ENCODE measurements around the gene NFIA. TPM values are rescaled to one million over a fixed set of nuclear protein-coding genes. Genes with fewer than 3 reads are reported as not detected.

Gene NFIA
- total and polyA plus RNA-seq, 2 of the 13 experiments (the other 11 are each of a cell fraction or from before 2014, with no cell fraction given): 14.7 to 28.5 TPM

DNA sequence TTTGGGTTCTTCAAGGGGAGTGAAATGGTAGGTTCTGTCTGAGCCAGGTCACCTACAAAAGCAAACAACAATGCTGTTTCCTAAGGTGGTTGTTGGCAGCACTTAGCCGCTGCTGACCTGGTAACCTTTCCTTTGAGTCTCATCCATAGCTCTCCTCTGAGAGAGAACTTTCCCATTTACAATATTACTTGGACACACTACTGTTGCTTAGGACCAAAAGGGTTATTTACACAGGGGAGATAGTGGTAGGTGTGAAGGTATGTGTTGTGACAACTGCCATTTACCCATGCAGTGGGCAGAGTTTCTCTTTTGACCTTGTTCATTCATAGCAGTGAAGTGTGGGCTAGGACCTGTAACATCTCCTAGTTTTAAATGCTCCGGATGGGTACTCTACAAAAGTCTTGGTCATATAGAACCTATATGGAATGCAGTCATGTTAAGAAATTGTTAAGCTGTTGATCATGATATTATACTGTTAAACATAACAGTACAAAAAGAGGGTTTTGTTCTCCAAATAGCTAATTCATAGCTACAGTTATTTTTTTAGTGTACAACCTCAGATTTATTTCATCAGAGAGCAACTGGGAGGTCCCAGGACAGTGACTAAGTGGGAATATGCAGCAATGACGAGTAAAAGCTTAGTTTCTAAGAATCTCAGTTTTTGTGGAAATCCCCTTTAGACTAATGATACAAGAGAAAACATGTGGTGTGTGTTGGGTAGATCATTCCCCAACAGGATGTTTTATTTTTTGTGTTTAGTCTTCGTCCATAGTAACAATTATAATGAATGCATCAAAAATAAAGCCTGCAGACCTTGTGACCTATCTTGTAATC, 219.7 kb downstream of the NFIA start (continued):
- no peak for TF ChIP-seq ARNT2 (CRISPR knock-in tag; IDR thresholded peaks at IDR 0.05; ENCODE audit: low read depth)
- TF ChIP-seq, protein P1, sequence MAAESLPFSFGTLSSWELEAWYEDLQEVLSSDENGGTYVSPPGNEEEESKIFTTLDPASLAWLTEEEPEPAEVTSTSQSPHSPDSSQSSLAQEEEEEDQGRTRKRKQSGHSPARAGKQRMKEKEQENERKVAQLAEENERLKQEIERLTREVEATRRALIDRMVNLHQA (CRISPR knock-in tag; IDR thresholded peaks at IDR 0.05): no peak
- TF ChIP-seq KAT2B (IDR thresholded peaks at IDR 0.05; ENCODE audit: borderline replicate concordance, low read depth, low read length): no peak
- TF ChIP-seq NR3C1 (CRISPR knock-in tag; IDR thresholded peaks at IDR 0.05): no peak
- TF ChIP-seq, protein P2, sequence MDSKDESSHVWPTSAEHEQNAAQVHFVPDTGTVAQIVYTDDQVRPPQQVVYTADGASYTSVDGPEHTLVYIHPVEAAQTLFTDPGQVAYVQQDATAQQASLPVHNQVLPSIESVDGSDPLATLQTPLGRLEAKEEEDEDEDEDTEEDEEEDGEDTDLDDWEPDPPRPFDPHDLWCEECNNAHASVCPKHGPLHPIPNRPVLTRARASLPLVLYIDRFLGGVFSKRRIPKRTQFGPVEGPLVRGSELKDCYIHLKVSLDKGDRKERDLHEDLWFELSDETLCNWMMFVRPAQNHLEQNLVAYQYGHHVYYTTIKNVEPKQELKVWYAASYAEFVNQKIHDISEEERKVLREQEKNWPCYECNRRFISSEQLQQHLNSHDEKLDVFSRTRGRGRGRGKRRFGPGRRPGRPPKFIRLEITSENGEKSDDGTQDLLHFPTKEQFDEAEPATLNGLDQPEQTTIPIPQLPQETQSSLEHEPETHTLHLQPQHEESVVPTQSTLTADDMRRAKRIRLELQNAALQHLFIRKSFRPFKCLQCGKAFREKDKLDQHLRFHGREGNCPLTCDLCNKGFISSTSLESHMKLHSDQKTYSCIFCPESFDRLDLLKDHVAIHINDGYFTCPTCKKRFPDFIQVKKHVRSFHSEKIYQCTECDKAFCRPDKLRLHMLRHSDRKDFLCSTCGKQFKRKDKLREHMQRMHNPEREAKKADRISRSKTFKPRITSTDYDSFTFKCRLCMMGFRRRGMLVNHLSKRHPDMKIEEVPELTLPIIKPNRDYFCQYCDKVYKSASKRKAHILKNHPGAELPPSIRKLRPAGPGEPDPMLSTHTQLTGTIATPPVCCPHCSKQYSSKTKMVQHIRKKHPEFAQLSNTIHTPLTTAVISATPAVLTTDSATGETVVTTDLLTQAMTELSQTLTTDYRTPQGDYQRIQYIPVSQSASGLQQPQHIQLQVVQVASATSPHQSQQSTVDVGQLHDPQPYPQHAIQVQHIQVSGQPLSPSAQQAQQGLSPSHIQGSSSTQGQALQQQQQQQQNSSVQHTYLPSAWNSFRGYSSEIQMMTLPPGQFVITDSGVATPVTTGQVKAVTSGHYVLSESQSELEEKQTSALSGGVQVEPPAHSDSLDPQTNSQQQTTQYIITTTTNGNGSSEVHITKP (CRISPR knock-in tag; IDR thresholded peaks at IDR 0.05; ENCODE audit: low read depth): peak; percentile 61; the same call in 1 of the 2 replicates
- no peak for TF ChIP-seq ZNF547 (CRISPR knock-in tag; IDR thresholded peaks at IDR 0.05)
- TF ChIP-seq RFX1 (IDR thresholded peaks at IDR 0.05): no peak
- no peak for TF ChIP-seq AHR (CRISPR knock-in tag; IDR thresholded peaks at IDR 0.05)
- TF ChIP-seq TCF7L2 (IDR thresholded peaks at IDR 0.05; ENCODE audit: low read depth, low read length): no peak
- no peak for TF ChIP-seq PRMT3 (CRISPR knock-in tag; IDR thresholded peaks at IDR 0.05; ENCODE audit: borderline replicate concordance, low read depth)
- TF ChIP-seq MIER2 (CRISPR knock-in tag; IDR thresholded peaks at IDR 0.05): no peak
- no peak for TF ChIP-seq ZNF589 (CRISPR knock-in tag; conservative IDR thresholded peaks at IDR 0.05)
- TF ChIP-seq CCDC6 (CRISPR knock-in tag; IDR thresholded peaks at IDR 0.05): no peak
- no peak for TF ChIP-seq GPBP1L1 (CRISPR knock-in tag; IDR thresholded peaks at IDR 0.05)
- TF ChIP-seq, protein P3, sequence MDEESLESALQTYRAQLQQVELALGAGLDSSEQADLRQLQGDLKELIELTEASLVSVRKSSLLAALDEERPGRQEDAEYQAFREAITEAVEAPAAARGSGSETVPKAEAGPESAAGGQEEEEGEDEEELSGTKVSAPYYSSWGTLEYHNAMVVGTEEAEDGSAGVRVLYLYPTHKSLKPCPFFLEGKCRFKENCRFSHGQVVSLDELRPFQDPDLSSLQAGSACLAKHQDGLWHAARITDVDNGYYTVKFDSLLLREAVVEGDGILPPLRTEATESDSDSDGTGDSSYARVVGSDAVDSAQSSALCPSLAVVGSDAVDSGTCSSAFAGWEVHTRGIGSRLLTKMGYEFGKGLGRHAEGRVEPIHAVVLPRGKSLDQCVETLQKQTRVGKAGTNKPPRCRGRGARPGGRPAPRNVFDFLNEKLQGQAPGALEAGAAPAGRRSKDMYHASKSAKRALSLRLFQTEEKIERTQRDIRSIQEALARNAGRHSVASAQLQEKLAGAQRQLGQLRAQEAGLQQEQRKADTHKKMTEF (CRISPR knock-in tag; IDR thresholded peaks at IDR 0.05): no peak
- TF ChIP-seq GABPB1 (CRISPR knock-in tag; IDR thresholded peaks at IDR 0.05): no peak
- TF ChIP-seq TARDBP (CRISPR knock-in tag; IDR thresholded peaks at IDR 0.05): no peak
- TF ChIP-seq, protein P4, sequence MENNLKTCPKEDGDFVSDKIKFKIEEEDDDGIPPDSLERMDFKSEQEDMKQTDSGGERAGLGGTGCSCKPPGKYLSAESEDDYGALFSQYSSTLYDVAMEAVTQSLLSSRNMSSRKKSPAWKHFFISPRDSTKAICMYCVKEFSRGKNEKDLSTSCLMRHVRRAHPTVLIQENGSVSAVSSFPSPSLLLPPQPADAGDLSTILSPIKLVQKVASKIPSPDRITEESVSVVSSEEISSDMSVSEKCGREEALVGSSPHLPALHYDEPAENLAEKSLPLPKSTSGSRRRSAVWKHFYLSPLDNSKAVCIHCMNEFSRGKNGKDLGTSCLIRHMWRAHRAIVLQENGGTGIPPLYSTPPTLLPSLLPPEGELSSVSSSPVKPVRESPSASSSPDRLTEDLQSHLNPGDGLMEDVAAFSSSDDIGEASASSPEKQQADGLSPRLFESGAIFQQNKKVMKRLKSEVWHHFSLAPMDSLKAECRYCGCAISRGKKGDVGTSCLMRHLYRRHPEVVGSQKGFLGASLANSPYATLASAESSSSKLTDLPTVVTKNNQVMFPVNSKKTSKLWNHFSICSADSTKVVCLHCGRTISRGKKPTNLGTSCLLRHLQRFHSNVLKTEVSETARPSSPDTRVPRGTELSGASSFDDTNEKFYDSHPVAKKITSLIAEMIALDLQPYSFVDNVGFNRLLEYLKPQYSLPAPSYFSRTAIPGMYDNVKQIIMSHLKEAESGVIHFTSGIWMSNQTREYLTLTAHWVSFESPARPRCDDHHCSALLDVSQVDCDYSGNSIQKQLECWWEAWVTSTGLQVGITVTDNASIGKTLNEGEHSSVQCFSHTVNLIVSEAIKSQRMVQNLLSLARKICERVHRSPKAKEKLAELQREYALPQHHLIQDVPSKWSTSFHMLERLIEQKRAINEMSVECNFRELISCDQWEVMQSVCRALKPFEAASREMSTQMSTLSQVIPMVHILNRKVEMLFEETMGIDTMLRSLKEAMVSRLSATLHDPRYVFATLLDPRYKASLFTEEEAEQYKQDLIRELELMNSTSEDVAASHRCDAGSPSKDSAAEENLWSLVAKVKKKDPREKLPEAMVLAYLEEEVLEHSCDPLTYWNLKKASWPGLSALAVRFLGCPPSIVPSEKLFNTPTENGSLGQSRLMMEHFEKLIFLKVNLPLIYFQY (CRISPR knock-in tag; IDR thresholded peaks at IDR 0.05; ENCODE audit: borderline replicate concordance): no peak
- no peak for TF ChIP-seq ATF3 (CRISPR knock-in tag; IDR thresholded peaks at IDR 0.05)
